SK-N-SH treated with all-trans-retinoic acid at 6 μM for 48 hours (cell line): Measurements from ENCODE around the gene ATXN7.

Source experiments
- ARNTL ChIP-seq: fragments of 450-650 bp; formaldehyde crosslinking; IDR thresholded peaks from 2 replicates; pipeline ENCODE4 v1.5.0; 2020; ENCODE audit warnings: low read depth, mild to moderate bottlenecking, moderate library complexity, borderline replicate concordance
- CREB5 ChIP-seq: fragments of 250-450 bp; sonication (Bioruptor Pico); IDR thresholded peaks from 2 replicates; pipeline ENCODE4 v1.5.1; 2020; ENCODE audit warnings: low read depth, mild to moderate bottlenecking, moderate library complexity
- CSDC2 ChIP-seq: fragments of 250-450 bp; sonication (Bioruptor Pico); IDR thresholded peaks from 2 replicates; pipeline ENCODE4 v1.5.0; 2020; ENCODE audit warnings: mild to moderate bottlenecking, moderate library complexity
- CSRNP3 ChIP-seq: fragments of 250-450 bp; sonication (Bioruptor Pico); IDR thresholded peaks from 2 replicates; pipeline ENCODE4 v1.5.1; 2021; ENCODE audit warnings: mild to moderate bottlenecking, moderate library complexity
- ESRRG ChIP-seq: fragments of 250-450 bp; sonication (Bioruptor Pico); IDR thresholded peaks from 2 replicates; pipeline ENCODE4 v1.6.1; 2021; ENCODE audit warnings: mild to moderate bottlenecking
- ISL1 ChIP-seq: fragments of 250-450 bp; sonication (Bioruptor Pico); IDR thresholded peaks from 2 replicates; pipeline ENCODE4 v2.1.2; 2022; ENCODE audit warnings: mild to moderate bottlenecking, moderate library complexity
- OSR1 ChIP-seq: fragments of 250-450 bp; sonication (Bioruptor Pico); IDR thresholded peaks from 2 replicates; pipeline ENCODE4 v1.8.0; 2022; ENCODE audit warnings: moderate library complexity, mild to moderate bottlenecking, inconsistent platforms
- RARB ChIP-seq: fragments of 250-450 bp; sonication (Bioruptor Pico); IDR thresholded peaks from 2 replicates; pipeline ENCODE4 v1.8.0; 2021; ENCODE audit warnings: mild to moderate bottlenecking, moderate library complexity
- TSHZ2 ChIP-seq: fragments of 250-450 bp; sonication (Bioruptor Pico); IDR thresholded peaks from 2 replicates; pipeline ENCODE4 v1.5.0; 2020; ENCODE audit warnings: mild to moderate bottlenecking, moderate library complexity
- ZFP30 ChIP-seq: fragments of 450-650 bp; formaldehyde crosslinking; IDR thresholded peaks from 2 replicates; pipeline ENCODE4 v1.5.0; 2022; ENCODE audit warnings: mild to moderate bottlenecking, moderate library complexity
- ZNF565 ChIP-seq: fragments of 450-650 bp; formaldehyde crosslinking; conservative IDR thresholded peaks from 2 replicates; pipeline ENCODE4 v1.5.0; 2020; ENCODE audit warnings: low read depth, mild to moderate bottlenecking, moderate library complexity
- ZNF8 ChIP-seq: fragments of 450-650 bp; formaldehyde crosslinking; IDR thresholded peaks from 2 replicates; pipeline ENCODE4 v1.5.0; 2020; ENCODE audit warnings: mild to moderate bottlenecking, moderate library complexity
- TF ChIP-seq, protein P1 (sequence below): fragments of 250-450 bp; sonication (Bioruptor Pico); IDR thresholded peaks from 2 replicates; pipeline ENCODE4 v1.8.0; 2020; ENCODE audit warnings: mild to moderate bottlenecking, moderate library complexity, borderline replicate concordance

DNA sequence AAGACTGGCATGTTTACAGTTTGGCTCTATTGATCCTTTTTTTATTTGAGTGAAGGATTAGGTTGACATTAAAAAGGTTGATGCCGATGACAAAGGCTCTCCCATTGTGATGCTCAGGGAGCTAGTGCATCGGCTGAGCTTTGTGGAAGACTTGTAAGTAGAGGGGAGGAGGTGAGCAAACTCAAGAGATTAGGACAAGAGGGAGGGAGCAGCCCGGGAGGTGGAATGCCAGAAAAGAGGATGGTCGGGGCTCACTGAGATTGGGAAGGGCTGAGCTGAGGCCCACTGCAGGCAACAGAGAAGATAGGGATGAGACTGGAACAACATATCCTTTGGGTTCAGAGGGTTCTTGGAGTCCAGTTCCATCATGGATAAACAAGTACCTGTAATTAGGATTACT is 186.2 kb downstream of the ATXN7 start:
- TF ChIP-seq ZNF565 (CRISPR knock-in tag) (no peak), ESRRG (CRISPR knock-in tag) (no peak), CREB5 (CRISPR knock-in tag) (no peak), CSRNP3 (no peak), ISL1 (CRISPR knock-in tag) (no peak), ZNF8 (CRISPR knock-in tag) (no peak), ARNTL (CRISPR knock-in tag) (no peak), ZFP30 (CRISPR knock-in tag) (no peak), CSDC2 (no peak), RARB (no peak), TSHZ2 (no peak), OSR1 (CRISPR knock-in tag) (no peak)
- TF ChIP-seq, protein P1, sequence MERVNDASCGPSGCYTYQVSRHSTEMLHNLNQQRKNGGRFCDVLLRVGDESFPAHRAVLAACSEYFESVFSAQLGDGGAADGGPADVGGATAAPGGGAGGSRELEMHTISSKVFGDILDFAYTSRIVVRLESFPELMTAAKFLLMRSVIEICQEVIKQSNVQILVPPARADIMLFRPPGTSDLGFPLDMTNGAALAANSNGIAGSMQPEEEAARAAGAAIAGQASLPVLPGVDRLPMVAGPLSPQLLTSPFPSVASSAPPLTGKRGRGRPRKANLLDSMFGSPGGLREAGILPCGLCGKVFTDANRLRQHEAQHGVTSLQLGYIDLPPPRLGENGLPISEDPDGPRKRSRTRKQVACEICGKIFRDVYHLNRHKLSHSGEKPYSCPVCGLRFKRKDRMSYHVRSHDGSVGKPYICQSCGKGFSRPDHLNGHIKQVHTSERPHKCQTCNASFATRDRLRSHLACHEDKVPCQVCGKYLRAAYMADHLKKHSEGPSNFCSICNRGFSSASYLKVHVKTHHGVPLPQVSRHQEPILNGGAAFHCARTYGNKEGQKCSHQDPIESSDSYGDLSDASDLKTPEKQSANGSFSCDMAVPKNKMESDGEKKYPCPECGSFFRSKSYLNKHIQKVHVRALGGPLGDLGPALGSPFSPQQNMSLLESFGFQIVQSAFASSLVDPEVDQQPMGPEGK (CRISPR knock-in tag), result no peak
